Vagina (tissue), 2 donors: ENCODE data around the gene RNU7-1.

Source experiments
- CTCF ChIP-seq, 3 experiments: fragments of 450-650 bp in 2 of 3; fragments of 200-600 bp in 1 of 3; sonication (generic) in 1 of 3; IDR thresholded peaks; one replicate each; pipeline ENCODE4 v1.5.1; 2017 to 2019; ENCODE audit warnings: antibody characterized with exemption in 3 of 3, mild to moderate bottlenecking in 2 of 3, moderate library complexity in 2 of 3
- POLR2A ChIP-seq, 2 donors: fragments of 450-650 bp; IDR thresholded peaks; one replicate each; pipeline ENCODE4 v1.6.1; 2017; ENCODE audit warnings: antibody characterized with exemption in 2 of 2, mild to moderate bottlenecking in 2 of 2, moderate library complexity in 2 of 2

DNA sequence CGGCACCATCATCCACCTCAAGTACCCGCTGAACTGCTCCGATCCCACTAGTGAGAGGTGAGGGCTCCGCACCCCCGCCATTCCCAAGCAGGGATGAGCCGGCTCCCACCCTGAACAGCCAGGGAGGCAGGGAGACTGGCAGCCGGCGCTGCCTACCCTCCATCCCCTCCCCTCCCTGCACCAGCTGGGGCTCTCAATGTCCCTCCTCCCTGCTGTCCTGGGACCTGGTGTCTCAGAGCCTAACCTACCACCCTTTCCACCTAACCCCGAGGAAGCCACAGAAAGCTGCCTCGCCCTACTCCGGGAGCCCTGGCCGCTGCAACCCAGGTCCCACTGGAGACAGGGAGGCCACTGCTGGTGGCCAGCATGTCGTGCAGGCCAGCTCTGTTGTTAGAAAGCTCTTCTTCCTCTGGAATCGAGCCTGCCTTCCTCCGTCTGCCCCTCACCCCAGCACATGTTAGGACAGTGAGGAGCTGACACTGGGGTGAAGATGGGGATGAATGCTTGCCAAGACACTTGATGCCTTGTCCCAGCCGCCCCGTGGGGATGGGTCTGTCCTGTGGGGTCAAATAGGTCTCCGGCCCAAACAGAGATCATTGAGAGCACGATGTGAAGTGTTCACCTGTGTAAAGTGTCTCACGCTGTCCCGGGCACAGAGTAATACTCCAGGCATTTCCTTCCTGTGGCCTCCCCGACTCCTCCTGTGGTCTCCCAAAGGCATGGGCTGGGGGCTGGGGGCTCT, 8.7 kb downstream of the RNU7-1 start:
- no peak for TF ChIP-seq CTCF (IDR thresholded peaks at IDR 0.05)
- no peak for TF ChIP-seq POLR2A (IDR thresholded peaks at IDR 0.05)
